Measurements from ENCODE around the gene MORC4.

MORC4 gene

GRCh38 chrX:107000013-107000515, at the start of gene MORC4:
Gene MORC4 (minus strand): TSS chrX:107000212. CDS start chrX:106999969, 243 bp downstream.
- TF ChIP-seq CTCF (IDR thresholded peaks at IDR 0.05; ENCODE audit: low read depth, low read length) = no peak
- TF ChIP-seq EZH2phosphoT487 (IDR thresholded peaks at IDR 0.05; ENCODE audit: low read depth) = no peak
- H3K79me2 ChIP-seq (ENCODE audit: low read length) = no peaks in the 10 kb centered on the region
- peaks cover 8% of the 10 kb centered on the region; the same call in 1 of the 2 replicates for H3K4me1 ChIP-seq (ENCODE audit: low read length)
- H3K4me2 ChIP-seq (ENCODE audit: low read length) = peak within 1 kb of the TSS; percentile 79
- H3K36me3 ChIP-seq (replicated peaks; ENCODE audit: low read depth, low read length) = no peaks in the 10 kb centered on the region
- no peak within 1 kb of the TSS for H3K27ac ChIP-seq (ENCODE audit: low read length)
- H3K9me3 ChIP-seq (ENCODE audit: insufficient read depth, low read length) = no peaks in the 10 kb centered on the region
- peak within 1 kb of the TSS; percentile 58 for H3K9ac ChIP-seq (ENCODE audit: low read length)
- H3K4me3 ChIP-seq (ENCODE audit: low read length) = peak within 1 kb of the TSS; percentile 85
- no peaks in the 10 kb centered on the region for H3K27me3 ChIP-seq (ENCODE audit: low read depth, low read length)
- no peaks in the 10 kb centered on the region for H4K20me1 ChIP-seq (ENCODE audit: insufficient read depth, low read length)
- H2AFZ ChIP-seq (ENCODE audit: low read depth, low read length) = peak within 1 kb of the TSS; percentile 93

- no peaks in the 10 kb centered on the region for H4K20me1 ChIP-seq (ENCODE audit: insufficient read depth, low read length)
- H3K9me3 ChIP-seq (ENCODE audit: insufficient read depth, low read length) = no peaks in the 10 kb centered on the region
- H3K27me3 ChIP-seq (ENCODE audit: low read depth, low read length) = no peaks in the 10 kb centered on the region
- no peak overlapping the region for H3K27ac ChIP-seq (ENCODE audit: low read length)
- H3K4me2 ChIP-seq (ENCODE audit: low read length) = no peak overlapping the region
- TF ChIP-seq EZH2phosphoT487 (IDR thresholded peaks at IDR 0.05; ENCODE audit: low read depth) = no peak
- TF ChIP-seq CTCF (IDR thresholded peaks at IDR 0.05; ENCODE audit: low read depth, low read length) = no peak
- H3K36me3 ChIP-seq (replicated peaks; ENCODE audit: low read depth, low read length) = no peaks in the 10 kb centered on the region
- no peak overlapping the region for H2AFZ ChIP-seq (ENCODE audit: low read depth, low read length)
- no peak overlapping the region for H3K9ac ChIP-seq (ENCODE audit: low read length)
- no peaks in the 10 kb centered on the region for H3K4me1 ChIP-seq (ENCODE audit: low read length)
- no peaks in the 10 kb centered on the region for H3K79me2 ChIP-seq (ENCODE audit: low read length)
- H3K4me3 ChIP-seq (ENCODE audit: low read length) = no peak overlapping the region
These were observed 47.6 kb upstream of the MORC4 start for GRCh38 chrX:107047622-107048021.

GRCh38 chrX:107029752-107030151, 29.7 kb upstream of the MORC4 start:
- no peaks in the 10 kb centered on the region for H3K36me3 ChIP-seq (replicated peaks; ENCODE audit: low read depth, low read length)
- no peaks in the 10 kb centered on the region for H3K79me2 ChIP-seq (ENCODE audit: low read length)
- TF ChIP-seq EZH2phosphoT487 (IDR thresholded peaks at IDR 0.05; ENCODE audit: low read depth) (no peak), CTCF (IDR thresholded peaks at IDR 0.05; ENCODE audit: low read depth, low read length) (no peak)

GRCh38 chrX:107025545-107025944, 25.5 kb upstream of the MORC4 start:
- H3K4me3 ChIP-seq (ENCODE audit: low read length) = no peak overlapping the region

More at GRCh38 chrX:107029752-107030151, 29.7 kb upstream of the MORC4 start:
- Histone ChIP-seq H3K4me3 (ENCODE audit: low read length) (no peak overlapping the region), H3K4me1 (ENCODE audit: low read length) (no peaks in the 10 kb centered on the region), H2AFZ (ENCODE audit: low read depth, low read length) (no peak overlapping the region), H3K27me3 (ENCODE audit: low read depth, low read length) (no peaks in the 10 kb centered on the region), H3K9me3 (ENCODE audit: insufficient read depth, low read length) (no peaks in the 10 kb centered on the region), H3K4me2 (ENCODE audit: low read length) (no peak overlapping the region), H4K20me1 (ENCODE audit: insufficient read depth, low read length) (no peaks in the 10 kb centered on the region), H3K27ac (ENCODE audit: low read length) (no peak overlapping the region), H3K9ac (ENCODE audit: low read length) (no peak overlapping the region)

More at GRCh38 chrX:107025545-107025944, 25.5 kb upstream of the MORC4 start:
- Histone ChIP-seq H2AFZ (ENCODE audit: low read depth, low read length) (no peak overlapping the region), H3K79me2 (ENCODE audit: low read length) (no peaks in the 10 kb centered on the region), H3K9ac (ENCODE audit: low read length) (no peak overlapping the region), H4K20me1 (ENCODE audit: insufficient read depth, low read length) (no peaks in the 10 kb centered on the region), H3K27ac (ENCODE audit: low read length) (no peak overlapping the region), H3K4me2 (ENCODE audit: low read length) (no peak overlapping the region), H3K9me3 (ENCODE audit: insufficient read depth, low read length) (no peaks in the 10 kb centered on the region), H3K27me3 (ENCODE audit: low read depth, low read length) (no peaks in the 10 kb centered on the region), H3K4me1 (ENCODE audit: low read length) (no peaks in the 10 kb centered on the region), H3K36me3 (replicated peaks; ENCODE audit: low read depth, low read length) (no peaks in the 10 kb centered on the region)
- TF ChIP-seq CTCF (IDR thresholded peaks at IDR 0.05; ENCODE audit: low read depth, low read length) (peak; percentile 73), EZH2phosphoT487 (IDR thresholded peaks at IDR 0.05; ENCODE audit: low read depth) (no peak)

Data from OCI-LY3 (cell line).